HG03196 (cell line): Measurements from ENCODE around the gene FLRT1.

Source experiments
- ATAC-seq: cut with Tn5 transposase; IDR thresholded peaks from one replicate; pipeline ENCODE4 v1.9.1; 2021; ENCODE audit not compliant: unreplicated experiment

FLRT1 gene

DNA sequence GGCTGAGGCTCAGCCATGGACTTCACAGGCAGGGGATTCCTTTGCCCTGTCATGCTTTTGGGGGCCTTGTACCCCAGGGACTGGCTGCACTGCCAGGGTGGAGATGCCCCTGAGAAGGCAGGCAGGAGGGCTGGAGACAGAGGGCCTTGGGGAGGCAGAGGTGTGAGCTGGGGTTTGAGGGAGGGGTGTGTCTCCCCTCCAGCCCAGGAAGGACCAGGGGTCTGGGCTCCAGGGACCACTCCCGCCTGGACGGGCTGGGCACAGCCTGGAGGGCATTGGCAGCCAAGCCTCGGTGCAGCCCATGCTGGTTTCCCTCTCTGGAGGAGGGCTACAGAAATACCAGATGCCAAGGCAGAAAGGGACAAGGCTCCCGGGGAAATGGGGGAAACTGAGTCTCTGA is 30.0 kb upstream of the FLRT1 start:
- ATAC-seq: no peak

DNA sequence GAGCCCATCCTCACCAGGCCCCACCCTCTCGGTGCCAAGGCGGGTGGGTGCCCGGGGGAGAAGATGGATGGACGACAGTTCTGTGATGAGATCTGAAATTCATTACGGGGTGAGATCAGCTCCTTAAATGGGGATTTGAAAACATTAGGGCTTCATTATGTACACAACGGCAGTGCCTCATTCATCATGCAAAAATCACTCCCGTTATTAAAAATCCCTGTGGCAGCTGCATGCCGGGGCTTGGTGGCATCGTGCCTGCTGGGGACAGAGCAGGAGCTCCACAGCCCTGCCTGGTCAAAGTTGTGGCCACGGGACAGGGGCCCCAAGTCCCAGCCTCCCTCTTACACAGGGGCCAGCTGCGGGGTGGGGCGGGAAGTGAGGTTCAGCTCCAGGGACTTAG is 29.3 kb upstream of the FLRT1 start:
- ATAC-seq: no peak

DNA sequence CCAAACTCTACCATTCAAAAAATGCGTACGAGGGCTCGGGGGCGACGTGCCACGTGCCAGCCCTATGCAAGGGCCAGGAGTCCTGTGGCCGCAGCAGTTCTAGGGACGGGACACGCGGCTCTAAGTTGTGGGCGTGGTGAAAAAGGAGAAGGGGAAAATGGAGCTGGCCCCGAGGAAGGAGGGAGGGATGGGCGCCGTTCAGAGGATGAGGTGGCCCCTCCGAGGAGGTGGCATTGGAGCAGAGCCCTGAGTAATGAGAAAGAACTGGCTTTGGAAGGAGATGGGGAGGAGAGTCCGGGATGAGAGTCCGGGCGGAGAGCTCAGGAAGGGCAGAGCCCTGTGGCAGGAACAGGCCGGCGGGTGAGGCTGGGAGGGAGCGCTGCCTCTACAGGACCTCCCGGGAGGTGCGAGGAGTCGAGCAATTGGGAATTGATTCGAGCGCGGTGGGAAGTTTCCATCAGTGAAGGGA is 28.5 kb upstream of the FLRT1 start:
- no peak for ATAC-seq

DNA sequence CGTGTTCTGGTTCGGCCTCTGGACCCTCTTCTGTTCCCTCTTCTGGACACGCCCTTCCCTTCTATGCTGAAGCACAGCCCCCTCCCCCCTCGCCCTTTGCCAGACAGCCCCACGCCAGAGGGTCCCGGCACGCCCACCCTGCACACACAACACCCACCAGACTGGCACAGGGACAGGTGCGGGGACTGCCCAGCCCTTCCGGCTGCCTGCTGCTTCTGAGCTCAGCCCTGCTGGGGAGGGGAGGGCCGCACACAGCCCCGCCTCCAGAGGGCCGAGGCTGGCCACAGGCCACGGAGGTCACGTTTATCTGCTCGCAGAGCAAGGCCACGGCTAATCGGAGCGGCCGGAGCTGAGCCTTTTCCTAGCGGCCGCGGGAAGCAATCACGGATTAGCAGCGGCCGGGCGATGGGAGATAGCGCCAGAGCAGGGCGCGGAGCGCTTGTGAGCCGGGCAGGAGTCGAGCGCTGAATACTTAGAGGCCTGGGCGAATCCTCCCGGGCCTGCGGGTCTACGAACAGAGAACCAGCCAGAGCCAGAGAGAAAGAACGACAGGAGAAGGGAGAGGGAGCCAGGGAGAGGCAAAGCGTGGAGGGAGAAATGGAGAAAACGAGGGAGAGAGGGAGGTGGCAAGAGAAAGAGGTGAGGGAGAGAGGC is 28.0 kb upstream of the FLRT1 start:
- ATAC-seq: no peak

DNA sequence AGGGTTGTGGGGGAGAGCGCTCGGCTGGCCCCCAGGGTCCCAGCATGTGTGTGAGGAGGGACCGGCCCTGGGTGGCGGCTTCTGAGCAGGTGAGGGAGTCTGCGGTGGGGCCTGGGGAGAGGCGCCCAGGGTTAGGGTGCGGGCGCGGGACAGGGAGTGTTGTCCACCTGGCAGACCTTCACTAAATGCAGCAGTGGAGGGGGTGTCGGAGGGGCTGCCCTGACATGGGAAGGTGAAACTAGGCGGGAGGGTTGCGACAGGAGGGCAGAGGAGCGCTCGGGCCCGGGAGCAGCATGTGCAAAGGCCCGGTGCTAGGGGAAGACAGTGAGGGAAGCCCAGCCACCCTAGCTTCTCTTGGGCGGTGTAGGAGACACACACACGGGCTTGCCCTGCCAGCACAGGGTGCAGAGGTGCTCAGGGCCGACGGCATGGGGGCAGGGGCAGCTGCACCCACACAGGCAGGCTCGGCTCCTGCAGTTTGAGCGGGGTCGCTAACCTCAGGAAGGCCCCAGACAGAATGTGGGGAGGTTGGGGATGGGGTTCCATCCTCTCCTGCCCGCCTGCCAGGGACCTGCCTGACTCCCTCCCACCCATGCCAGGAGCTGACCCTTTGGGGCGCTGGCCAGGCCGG is 27.3 kb upstream of the FLRT1 start:
- ATAC-seq: no peak

DNA sequence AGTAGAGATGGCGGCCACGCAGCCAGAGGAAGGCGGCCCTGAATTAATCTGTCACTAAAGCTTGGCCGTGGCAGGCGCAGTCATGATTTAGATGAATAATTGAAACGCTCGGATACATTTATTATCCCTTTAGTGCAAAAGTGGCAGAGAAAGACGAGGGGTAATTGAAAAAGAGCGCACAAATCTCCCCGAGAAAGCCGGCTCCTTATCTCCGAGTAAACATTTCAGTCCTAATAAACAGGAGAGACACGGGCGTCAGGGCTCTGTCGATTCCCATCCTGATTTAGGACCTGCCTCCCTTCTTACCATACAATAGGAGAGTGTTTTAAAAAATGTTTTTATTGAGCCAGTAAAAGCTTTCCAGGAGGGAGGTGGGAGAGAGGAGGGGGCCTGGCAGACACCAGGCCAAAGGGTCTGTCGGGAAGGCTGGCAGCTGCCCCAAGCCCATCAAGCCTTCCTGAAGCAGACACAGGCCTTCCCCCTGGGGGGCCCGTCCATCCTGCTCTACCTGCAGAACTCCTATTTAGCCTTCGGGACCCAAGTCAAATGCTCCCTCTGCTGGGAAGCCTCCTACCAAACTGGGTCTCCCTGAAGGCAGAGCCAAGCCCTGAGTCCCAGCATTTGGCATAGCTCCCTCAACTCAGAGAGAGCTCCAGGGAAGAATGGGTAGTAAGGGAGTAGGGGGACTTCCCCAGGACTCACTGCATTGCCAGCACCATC is 26.7 kb upstream of the FLRT1 start:
- ATAC-seq: no peak

DNA sequence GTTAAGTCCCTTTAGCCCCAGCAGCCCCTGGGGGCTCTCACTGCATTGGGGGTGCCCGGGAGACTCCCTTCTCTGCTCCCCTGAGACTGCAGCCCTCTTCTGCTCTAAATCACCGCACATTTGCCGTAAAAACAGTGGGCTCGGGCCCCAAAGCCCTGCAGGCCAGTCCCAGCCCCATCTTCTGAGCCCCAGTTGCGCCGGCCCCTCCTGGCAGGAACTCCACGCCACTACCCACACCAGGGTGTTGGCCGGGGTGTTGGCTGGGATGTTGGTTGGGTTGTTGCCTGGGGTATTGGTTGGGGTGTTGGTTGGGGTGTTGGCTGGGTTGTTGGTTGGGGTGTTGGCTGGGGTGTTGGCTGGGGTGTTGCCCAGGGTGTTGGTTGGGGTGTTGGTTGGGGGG is 26.0 kb upstream of the FLRT1 start:
- ATAC-seq: no peak

DNA sequence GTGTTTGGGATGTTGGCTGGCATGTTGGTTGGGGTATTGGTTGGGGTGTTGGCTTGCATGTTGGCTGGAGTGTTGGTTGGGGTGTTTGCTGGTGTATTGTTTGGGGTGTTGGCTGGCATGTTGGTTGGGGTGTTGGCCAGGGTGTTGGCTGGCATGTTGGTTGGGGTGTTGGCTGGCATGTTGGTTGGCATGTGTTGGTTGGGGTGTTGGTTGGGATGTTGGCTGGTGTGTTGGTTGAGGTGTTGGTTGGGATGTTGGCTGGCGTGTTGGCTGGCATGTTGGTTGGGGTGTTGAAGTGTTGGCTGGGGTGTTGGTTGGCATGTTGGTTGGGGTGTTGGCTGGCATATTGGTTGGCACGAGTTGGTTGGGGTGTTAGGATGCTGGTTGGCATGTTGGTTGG is 24.9 kb upstream of the FLRT1 start:
- ATAC-seq: no peak

DNA sequence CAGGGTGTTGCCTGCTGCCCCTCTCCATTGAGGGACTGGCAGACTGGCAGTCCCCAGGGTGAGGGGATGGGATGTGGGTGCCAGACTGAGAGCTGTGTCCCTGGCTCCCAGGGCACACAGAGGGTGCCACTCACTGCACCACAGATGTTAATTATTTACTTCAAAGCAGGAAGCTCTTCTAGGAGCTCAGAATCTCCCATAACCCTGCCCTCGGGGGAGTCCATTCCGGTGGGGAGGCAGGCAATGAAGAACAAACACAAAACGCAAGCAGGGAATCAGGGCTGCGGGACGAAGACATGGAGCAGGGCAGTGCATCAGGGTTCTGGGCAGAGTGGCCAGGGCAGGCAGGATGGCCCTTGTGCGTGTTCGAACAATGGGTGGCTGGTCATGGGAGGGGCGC is 24.4 kb upstream of the FLRT1 start:
- ATAC-seq: no peak

DNA sequence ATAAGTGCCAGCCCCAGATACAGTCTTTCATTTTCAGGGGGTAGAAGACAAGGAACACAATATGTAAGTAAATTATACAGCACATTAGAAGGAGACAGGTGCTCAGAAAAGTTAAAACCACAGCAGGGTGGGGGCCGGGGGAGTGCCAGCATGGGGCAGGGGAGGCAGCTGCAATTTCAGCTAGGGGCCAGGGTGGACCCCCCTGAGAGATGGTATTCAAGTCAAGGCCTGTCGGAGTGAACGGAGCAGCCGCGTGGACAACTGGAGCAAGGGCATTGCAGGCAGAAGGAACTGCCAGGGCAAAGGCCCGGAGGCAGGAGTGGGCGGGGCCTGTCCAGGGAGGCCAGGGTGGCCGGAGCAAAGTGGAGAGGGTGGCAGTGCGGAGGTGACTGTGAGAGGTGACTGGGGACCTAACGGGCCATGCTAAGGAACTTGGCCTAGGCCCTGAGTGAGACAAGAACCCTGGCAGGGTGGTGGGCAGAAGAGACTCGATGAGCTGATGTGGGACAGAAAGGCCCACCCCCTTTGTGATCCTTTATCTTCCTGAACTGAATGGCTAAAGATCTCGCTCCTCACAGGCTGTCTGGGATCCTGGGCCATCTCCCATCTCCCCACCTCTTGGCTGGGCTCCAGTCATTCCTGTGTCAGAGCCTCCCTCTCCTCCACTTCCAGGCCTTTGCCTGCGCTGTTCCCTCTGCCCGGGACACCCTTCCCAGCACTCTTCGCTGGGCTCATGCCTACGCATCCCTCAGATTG is 22.4 kb upstream of the FLRT1 start:
- ATAC-seq: no peak

DNA sequence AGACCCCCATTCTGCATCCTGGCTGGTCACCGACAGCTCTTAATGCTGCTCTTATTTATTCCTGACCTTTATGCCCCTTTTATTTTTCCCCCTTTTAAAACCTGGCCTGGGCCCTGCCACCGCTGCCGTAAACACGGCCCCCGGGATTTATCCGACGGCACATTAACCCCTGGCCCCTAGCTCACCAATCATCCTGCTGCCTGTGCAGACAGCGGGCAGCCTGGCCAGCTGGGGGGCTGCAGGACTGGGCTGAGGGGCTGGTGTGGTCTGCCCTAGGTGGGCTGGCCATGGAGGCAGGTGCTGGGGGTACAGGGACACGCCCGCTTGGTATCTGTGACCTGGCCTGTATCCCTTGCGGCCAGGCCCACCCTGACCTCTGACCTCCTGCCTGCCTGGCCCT is 21.4 kb upstream of the FLRT1 start:
- ATAC-seq: no peak

DNA sequence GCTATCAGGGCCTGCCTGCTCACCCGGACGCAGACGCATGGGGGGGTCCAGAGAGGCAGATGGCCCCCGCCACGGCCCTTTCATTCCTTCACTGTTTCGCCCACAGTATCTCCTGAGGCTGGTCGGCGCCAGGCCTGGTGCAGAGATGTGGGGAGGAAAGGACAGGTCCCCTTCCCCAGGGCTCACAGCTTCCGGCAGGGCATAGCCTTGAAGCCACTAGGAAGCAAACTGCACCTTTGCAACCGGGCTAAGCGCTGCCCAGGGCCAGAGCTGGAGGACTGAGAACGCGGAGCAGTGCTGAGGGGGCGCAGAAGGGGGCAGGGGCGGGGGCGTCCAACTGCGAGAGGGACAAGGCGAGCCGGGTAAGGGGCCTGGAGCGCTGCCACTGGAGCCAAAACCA is 20.2 kb upstream of the FLRT1 start:
- no peak for ATAC-seq

DNA sequence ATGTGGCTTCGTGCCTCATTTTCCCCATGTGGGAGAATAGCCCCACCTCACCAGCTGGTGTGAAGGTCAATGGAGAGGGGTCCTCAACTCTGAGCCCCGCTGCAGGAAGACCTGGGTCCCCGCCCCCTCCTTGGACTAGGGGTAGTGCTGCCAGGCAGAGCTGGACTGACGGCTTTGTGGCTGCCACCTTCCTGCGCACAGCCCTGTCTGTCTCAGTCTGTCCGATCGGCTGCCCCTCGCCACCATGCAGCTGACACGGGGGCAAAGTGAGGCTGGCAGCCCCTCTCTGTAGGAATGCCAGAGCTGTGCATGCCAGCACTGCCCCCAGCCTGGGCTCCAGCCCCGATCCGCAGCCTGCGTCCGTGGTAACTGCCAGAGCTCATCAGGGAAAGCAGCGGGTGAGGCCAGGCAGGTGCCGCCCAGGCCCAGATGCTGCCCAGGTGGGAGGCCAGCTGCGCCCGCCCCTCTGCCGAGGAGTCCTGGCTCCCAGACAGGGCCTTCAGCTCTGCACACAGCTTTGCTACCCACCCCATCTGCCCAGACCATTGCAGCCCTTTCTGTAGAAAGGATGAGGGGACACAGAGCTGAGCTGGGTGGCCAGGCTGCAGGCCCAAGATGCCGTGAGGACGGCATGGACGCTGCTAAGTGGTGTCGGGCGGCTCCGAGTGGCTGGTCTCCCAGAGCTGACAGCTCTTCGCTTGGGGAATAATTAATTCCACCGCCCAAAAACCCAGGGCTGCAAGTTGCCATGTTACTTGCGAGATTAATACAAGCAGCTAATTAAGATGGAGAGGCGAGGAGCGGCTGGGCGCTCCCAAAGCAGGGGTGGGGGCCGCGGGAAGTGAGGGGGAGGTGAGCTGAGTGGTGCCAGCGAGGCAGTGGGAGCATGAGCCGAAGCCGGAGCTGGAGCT is 19.5 kb upstream of the FLRT1 start:
- ATAC-seq: no peak

DNA sequence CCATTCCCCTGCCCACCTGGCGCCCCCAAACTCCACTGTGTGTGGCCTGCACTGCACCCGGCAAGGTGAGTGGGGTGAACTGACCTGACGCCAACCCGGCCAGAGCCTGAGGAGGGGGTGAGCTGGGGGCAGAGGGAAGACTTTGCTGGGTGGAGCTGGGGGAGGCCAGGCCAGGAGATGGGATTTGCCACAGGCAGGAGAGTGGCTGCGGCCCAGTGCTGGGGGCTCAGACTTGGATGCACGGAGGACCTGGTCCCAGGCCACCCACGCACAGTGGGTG is 17.8 kb upstream of the FLRT1 start:
- ATAC-seq: no peak

DNA sequence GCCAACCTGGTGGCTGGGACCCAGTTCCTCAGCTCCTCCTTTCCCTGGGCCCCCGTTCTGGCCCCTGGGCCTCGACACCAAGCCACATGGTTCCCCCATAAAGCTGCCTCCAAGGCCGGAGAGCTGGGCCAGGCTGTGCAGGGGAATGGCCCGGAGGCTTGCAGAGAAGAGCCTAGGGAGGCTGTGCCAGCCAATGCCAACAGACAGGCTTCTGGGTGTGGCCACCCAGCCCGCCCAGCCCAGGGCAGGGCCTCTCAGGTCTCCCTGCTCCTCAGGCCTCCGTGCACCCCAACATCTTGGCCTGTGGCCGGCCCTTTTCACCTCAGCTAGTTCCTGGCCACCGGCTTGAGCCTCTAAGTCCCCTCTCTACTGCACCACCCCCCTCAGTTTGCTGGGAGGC is 17.4 kb upstream of the FLRT1 start:
- no peak for ATAC-seq

DNA sequence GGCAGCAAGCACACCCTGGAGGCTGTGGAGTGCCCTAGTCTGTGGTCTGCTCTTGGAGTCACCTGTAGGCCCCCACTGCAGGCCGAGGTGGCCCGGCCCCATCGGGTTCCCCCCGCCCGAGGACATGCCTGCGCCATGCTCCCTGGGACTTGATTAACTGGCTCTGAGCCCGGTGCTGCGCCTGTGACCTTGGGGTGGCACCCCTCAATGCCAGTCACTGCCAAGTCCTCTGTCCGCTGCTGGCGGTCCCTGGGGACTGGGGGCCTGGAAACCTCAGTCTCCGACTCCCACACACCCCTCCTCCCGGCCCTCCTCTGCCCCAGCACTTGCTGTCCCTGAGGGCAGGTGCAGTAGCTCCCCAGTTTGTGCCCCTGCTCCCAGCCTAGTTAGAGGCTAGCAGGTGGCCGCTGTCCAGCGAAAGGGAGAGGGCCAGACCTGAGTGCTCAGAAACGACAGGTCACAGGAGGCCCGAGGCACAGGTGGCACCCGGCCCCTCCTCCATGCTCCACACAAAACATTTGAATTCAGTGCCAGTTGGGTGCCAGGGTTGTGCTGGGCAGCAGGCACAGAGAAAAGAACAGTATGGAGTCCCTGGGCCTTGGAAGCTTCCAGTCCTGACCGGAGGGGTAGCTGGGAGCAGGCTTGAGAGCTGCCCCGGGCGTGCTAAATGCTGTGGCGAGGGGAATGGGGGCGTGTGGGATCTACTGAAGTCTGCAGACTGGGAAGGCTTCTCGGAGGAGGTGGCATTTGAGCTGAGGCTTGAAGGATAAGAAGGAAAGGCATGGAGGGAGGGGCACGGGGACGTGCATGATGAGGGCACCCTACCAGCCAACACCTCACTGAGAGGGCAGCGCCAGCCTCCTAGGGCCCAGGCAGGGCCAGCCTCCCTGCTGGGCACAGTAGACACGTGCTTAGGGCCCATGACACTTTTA is 16.4 kb upstream of the FLRT1 start:
- ATAC-seq: no peak

DNA sequence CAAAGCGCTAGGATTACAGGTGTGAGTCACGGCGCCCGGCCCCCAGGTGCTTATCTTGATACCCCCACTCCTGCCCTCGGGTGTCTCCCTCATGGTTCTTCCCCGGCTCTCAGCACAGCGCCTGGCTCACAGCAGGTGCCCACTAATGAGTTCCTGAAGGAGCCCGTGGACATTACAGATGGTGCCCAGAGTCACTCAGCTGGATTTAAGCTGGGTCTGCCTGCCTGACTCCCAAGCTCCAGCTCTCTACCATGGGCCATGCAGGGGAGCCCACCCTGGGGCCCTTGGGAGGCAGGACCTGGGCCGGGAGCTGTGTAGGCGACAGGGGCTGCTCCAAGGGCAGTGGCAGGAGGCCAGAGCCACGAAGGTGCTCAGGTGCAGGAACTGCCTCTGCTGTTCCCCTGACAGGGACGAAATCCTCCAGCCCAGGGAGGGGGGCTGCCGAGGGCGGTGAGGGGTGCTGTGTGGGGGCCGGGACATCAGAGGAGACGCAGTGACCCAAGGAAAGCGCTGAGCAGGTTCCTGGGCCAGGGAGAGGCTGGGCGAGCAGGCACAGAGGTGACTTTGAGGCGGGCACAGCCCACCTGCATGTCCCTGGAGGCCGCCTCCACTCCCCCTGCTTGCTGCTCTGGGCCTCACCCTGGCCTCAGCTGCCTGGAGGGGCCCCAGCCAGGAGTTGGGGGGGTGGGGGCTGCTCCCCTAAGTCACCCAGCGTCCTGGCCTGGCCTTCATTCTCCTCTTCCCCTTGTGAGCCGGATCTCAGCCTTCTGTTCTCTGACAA is 14.6 kb upstream of the FLRT1 start:
- no peak for ATAC-seq

DNA sequence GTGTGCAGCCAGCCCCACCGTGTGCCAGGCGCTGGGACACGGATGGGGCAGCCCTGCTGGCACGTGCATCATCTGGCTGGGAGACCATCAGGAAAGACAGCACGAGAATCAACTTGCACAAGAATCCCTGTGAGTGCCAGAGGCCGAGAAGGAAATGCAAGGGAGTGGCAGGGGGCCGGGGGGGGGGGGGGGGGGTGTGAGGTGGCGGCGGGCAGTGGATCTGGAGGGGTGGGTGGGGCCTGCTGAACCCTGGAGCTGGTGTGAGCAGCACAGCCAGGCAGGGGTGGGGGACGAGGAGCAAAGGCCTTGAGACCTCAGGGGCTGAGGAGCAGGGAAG is 14.0 kb upstream of the FLRT1 start:
- ATAC-seq: no peak

DNA sequence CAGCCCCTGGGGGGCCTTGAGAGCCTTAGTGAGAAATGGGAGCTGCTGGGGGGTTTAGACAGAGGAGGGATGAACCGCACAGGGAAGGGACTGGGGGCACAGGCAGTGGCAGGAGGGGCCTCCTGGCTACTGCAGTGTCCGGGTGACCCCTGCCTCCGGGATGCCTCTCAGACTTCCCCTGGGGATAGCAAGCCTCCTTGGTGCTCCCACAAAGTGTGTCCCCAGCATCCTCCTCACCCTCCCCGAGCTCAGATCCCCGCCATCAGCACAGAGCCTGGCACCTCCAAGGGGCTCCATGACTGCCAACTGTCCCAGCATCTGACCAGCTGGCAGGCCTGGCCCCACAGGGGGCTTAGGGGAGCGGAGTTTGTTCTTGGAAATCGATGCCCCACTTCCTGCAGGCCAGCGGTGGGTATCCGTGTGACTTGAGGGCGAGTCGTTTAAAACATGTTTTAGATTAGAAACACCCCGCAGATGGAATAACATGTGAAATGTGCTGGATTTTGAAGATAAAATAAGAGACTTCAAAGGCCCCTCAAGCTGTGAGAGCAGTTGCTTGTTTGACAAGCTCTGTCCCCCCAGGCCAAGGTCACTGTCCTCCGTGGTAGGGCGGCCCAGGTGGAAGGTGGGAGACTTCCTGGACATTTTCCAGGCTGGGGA is 13.5 kb upstream of the FLRT1 start:
- ATAC-seq: no peak
